ENCODE data around the gene CCDC197.

Gene CCDC197

DNA sequence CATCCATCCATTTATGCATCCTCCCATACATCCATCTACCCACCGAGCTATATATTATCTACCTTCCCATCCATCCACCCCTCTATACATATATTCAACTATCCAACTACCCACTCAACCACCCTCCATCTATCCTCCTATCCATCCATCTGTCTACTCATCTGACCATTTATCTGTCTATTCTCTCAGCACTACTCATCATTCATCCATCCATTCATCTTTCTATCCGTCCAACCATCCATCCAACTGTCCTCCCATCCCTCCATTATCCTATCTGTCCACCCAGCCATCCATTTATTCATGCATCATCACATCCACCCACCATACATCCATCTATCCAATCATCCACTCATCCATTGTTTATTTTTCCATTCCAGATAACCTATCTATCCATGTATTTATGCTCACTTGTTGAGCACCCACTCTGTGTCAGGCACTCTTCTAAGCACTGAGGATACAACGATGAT lies 32.2 kb upstream of the CCDC197 start (continued):
- no peak for TF ChIP-seq ZNF626 (tag by site-specific recombination; IDR thresholded peaks at IDR 0.05)

DNA sequence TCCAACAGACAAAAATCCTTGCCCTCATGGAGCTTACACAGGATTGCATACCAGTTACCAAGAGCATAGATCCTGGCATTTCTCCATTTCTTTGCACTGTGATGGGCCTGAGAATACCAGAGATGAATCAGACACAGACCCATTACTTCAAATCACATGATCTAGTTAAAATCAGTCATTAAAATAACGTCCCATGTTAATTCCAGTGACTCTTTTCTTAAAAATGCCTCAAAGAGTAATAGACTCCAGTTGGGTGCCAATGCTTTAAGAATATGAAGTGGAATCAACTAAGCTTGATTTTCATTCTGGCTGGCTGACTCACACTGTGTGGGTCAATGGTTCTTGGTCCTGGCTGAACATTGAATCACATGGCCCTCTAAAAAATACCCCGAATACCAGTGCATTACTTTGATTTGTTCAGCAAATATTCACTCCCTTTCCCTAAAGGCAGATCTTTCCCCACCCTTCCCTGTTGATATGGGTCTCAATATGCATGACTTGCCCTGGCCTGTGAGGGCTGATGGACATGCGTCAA lies 31.7 kb upstream of the CCDC197 start:
- H3K9me3 ChIP-seq (ENCODE audit: control insufficient read depth, insufficient read depth, low read depth, low read length), result no peaks in the 10 kb centered on the region
- peaks cover 4% of the 10 kb centered on the region for H3K4me1 ChIP-seq (ENCODE audit: control insufficient read depth, insufficient read depth, low read length)
- ChIA-PET CTCF (interaction anchor here (0.7 to 1.1 kb wide), 3 partner anchors 16 to 39 kb away, joined by 3 to 5 read pairs (median 3); no protein-coding TSS in a partner anchor), POLR2A (no interaction called here)
- H3K36me3 ChIP-seq (ENCODE audit: control insufficient read depth in 2 of 2, insufficient read depth in 1 of 2, low read length in 2 of 2), result no peaks in the 10 kb centered on the region
- H3K4me3 ChIP-seq (ENCODE audit: low read depth, low read length), result no peak overlapping the region
- H3K27ac ChIP-seq (ENCODE audit: extremely low read depth, low read depth, low read length), result no peak overlapping the region
- TF ChIP-seq MZF1 (tag by site-specific recombination; IDR thresholded peaks at IDR 0.05; ENCODE audit: borderline replicate concordance) (no peak), ZNF529 (tag by site-specific recombination; IDR thresholded peaks at IDR 0.05; ENCODE audit: insufficient replicate concordance) (no peak), SALL2 (tag by site-specific recombination; IDR thresholded peaks at IDR 0.05; ENCODE audit: borderline replicate concordance) (no peak), ZNF747 (tag by site-specific recombination; IDR thresholded peaks at IDR 0.05) (no peak), GLI2 (tag by site-specific recombination; IDR thresholded peaks at IDR 0.05; ENCODE audit: borderline replicate concordance, low read depth) (no peak), ZFHX2 (tag by site-specific recombination; conservative IDR thresholded peaks at IDR 0.05) (no peak)
- TF ChIP-seq, protein P1, sequence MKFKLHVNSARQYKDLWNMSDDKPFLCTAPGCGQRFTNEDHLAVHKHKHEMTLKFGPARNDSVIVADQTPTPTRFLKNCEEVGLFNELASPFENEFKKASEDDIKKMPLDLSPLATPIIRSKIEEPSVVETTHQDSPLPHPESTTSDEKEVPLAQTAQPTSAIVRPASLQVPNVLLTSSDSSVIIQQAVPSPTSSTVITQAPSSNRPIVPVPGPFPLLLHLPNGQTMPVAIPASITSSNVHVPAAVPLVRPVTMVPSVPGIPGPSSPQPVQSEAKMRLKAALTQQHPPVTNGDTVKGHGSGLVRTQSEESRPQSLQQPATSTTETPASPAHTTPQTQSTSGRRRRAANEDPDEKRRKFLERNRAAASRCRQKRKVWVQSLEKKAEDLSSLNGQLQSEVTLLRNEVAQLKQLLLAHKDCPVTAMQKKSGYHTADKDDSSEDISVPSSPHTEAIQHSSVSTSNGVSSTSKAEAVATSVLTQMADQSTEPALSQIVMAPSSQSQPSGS (tag by site-specific recombination; IDR thresholded peaks at IDR 0.05; ENCODE audit: low read depth), result no peak
- TF ChIP-seq, protein P2, sequence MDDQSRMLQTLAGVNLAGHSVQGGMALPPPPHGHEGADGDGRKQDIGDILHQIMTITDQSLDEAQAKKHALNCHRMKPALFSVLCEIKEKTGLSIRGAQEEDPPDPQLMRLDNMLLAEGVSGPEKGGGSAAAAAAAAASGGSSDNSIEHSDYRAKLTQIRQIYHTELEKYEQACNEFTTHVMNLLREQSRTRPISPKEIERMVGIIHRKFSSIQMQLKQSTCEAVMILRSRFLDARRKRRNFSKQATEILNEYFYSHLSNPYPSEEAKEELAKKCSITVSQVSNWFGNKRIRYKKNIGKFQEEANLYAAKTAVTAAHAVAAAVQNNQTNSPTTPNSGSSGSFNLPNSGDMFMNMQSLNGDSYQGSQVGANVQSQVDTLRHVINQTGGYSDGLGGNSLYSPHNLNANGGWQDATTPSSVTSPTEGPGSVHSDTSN (CRISPR knock-in tag; IDR thresholded peaks at IDR 0.05), result no peak

DNA sequence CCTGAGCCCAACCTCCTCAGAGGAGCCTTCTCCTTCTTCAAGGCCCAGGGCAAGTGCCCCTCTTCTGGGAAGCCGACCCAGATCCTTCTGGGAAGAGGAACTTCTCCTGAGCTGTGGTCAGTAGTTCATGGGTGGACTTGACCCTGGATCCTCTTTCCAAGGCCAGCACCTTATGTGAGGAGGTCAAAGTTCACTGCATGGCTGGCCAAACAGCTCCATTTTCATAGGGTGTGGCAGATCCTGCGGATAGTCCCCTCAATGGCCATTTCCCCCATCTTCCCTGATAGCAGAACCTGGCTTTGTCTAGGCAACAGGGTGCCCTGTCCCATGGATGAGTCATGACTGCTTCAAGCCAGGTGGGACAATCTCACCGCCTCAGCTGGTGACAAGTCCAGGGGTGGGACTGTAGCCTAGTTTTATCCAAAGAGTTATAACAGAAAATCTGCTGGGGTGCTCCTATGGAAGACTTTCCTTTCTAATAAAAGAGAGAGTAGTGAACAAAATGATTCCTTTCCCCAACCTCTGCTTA lies 31.1 kb upstream of the CCDC197 start:
- peaks cover 4% of the 10 kb centered on the region for H3K4me1 ChIP-seq (ENCODE audit: control insufficient read depth, insufficient read depth, low read length)
- TF ChIP-seq ZBTB48 (tag by site-specific recombination; IDR thresholded peaks at IDR 0.05), result no peak
- TF ChIP-seq ZNF121 (tag by site-specific recombination; IDR thresholded peaks at IDR 0.05), result no peak
- TF ChIP-seq ZNF354C (tag by site-specific recombination; IDR thresholded peaks at IDR 0.05; ENCODE audit: borderline replicate concordance, low read depth), result no peak
- POLR2A ChIA-PET, result interaction anchor here (0.5 kb wide), 1 partner anchor 143 kb away, joined by 6 read pairs; no protein-coding TSS in a partner anchor

DNA sequence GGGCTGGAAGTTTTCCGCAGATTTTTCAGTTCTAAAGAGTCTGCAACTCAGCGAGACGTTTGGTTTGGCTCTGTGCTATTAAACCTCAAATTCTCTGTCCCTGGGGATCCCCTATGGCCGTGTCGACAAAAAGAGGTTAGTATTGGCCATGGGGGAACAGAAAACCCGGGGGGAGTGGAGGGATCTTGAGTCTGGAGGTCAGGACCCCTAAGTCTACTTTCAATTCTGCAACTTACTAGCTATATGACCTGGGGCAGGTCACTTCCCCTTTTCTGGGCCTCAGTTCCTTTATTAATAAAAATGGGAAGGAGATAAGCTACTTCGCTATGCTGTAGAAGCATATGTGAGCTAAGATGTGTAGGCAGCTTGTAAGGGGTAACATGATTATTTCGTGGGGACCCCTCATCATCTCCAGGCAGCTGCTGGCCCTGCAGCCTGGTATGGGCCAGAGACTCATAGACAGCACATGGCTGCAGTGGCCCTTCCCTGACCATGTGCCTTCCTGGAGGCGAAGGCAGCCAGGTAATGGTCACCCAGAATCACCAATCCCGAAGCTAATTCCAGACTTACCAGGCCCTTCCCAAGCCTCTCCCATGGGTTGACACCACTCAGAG lies 29.4 kb upstream of the CCDC197 start:
- no peak overlapping the region for H3K27ac ChIP-seq (ENCODE audit: extremely low read depth, low read depth, low read length)
- peaks cover 4% of the 10 kb centered on the region for H3K4me1 ChIP-seq (ENCODE audit: control insufficient read depth, insufficient read depth, low read length)
- H3K9me3 ChIP-seq (ENCODE audit: control insufficient read depth, insufficient read depth, low read depth, low read length), result no peaks in the 10 kb centered on the region
- ChIA-PET CTCF (interaction anchor here (0.6 to 6.5 kb wide), 3 partner anchors 28 to 862 kb away, joined by 3 to 91 read pairs (median 4); no protein-coding TSS in a partner anchor), POLR2A (no interaction called here)
- no peaks in the 10 kb centered on the region for H3K36me3 ChIP-seq (ENCODE audit: control insufficient read depth in 2 of 2, insufficient read depth in 1 of 2, low read length in 2 of 2)
- no peak overlapping the region for H3K4me3 ChIP-seq (ENCODE audit: low read depth, low read length)
- TF ChIP-seq ZNF747 (tag by site-specific recombination; IDR thresholded peaks at IDR 0.05) (no peak), ZNF214 (tag by site-specific recombination; IDR thresholded peaks at IDR 0.05; ENCODE audit: borderline replicate concordance) (no peak), TCF7L2 (IDR thresholded peaks at IDR 0.05; ENCODE audit: borderline replicate concordance, low read depth, low read length) (no peak), HOXD13 (CRISPR knock-in tag; IDR thresholded peaks at IDR 0.05; ENCODE audit: borderline replicate concordance) (no peak), ZNF416 (tag by site-specific recombination; IDR thresholded peaks at IDR 0.05) (no peak), KLF16 (tag by site-specific recombination; IDR thresholded peaks at IDR 0.05) (no peak), YY1 (tag by site-specific recombination; IDR thresholded peaks at IDR 0.05) (no peak), ZNF776 (tag by site-specific recombination; IDR thresholded peaks at IDR 0.05; ENCODE audit: borderline replicate concordance) (no peak), ZNF677 (tag by site-specific recombination; IDR thresholded peaks at IDR 0.05) (no peak), ZFHX2 (tag by site-specific recombination; conservative IDR thresholded peaks at IDR 0.05) (no peak), ZNF792 (tag by site-specific recombination; IDR thresholded peaks at IDR 0.05) (no peak), KLF9 (tag by site-specific recombination; IDR thresholded peaks at IDR 0.05; ENCODE audit: low read depth) (no peak), ZNF571 (tag by site-specific recombination; IDR thresholded peaks at IDR 0.05) (no peak), FEZF1 (tag by site-specific recombination; IDR thresholded peaks at IDR 0.05) (no peak), ZNF48 (tag by site-specific recombination; IDR thresholded peaks at IDR 0.05) (no peak), ZFP37 (tag by site-specific recombination; IDR thresholded peaks at IDR 0.05) (no peak)

More for the DNA sequence above, 31.1 kb upstream of the CCDC197 start:
- no peak overlapping the region for H3K27ac ChIP-seq (ENCODE audit: extremely low read depth, low read depth, low read length)
- no peaks in the 10 kb centered on the region for H3K9me3 ChIP-seq (ENCODE audit: control insufficient read depth, insufficient read depth, low read depth, low read length)
- H3K4me3 ChIP-seq (ENCODE audit: low read depth, low read length), result no peak overlapping the region
- CTCF ChIA-PET, result interaction anchor here (0.7 to 1.1 kb wide), 2 partner anchors 15 to 18 kb away, joined by 3 to 5 read pairs; no protein-coding TSS in a partner anchor
- no peaks in the 10 kb centered on the region for H3K36me3 ChIP-seq (ENCODE audit: control insufficient read depth in 2 of 2, insufficient read depth in 1 of 2, low read length in 2 of 2)
